Esophagus (tissue), 2 donors: ENCODE measurements around the gene FASTK. TPM values are rescaled to one million over a fixed set of nuclear protein-coding genes. Genes with fewer than 3 reads are reported as not detected.

Experiments
- H3K27ac ChIP-seq, 2 donors: one replicate each; pipeline ENCODE4 v1.5.1; 2013; ENCODE audit warnings: low read depth in 2 of 2, mild to moderate bottlenecking in 2 of 2, inconsistent platforms in 1 of 2, low read length in 1 of 2, moderate library complexity in 1 of 2
- H3K27me3 ChIP-seq, 2 donors: one replicate each; pipeline ENCODE4 v1.6.1; 2013; ENCODE audit warnings: low read length in 2 of 2, control low read depth in 1 of 2, mild to moderate bottlenecking in 1 of 2; ENCODE audit not compliant: insufficient read depth in 2 of 2, control insufficient read depth in 1 of 2
- H3K36me3 ChIP-seq, 2 donors: one replicate each; pipeline ENCODE4 v1.6.1; 2013; ENCODE audit warnings: low read length in 1 of 2; ENCODE audit not compliant: control insufficient read depth in 2 of 2, insufficient read depth in 2 of 2
- H3K4me1 ChIP-seq, 2 donors: one replicate each; pipeline ENCODE4 v1.6.1; 2013; ENCODE audit warnings: low read length in 1 of 2; ENCODE audit not compliant: control insufficient read depth in 2 of 2, insufficient read depth in 2 of 2
- H3K4me3 ChIP-seq, 2 donors: one replicate each; pipeline ENCODE4 v1.5.1; 2013; ENCODE audit warnings: low read length in 2 of 2, mild to moderate bottlenecking in 2 of 2, low read depth in 1 of 2, moderate library complexity in 1 of 2
- H3K9me3 ChIP-seq, 2 donors: one replicate each; pipeline ENCODE4 v1.6.1; 2013; ENCODE audit warnings: mild to moderate bottlenecking in 2 of 2, low read depth in 1 of 2, low read length in 1 of 2, moderate library complexity in 1 of 2; ENCODE audit not compliant: control insufficient read depth in 2 of 2, insufficient read depth in 1 of 2
- WGBS, 2 donors: extraction: QIAGEN DNeasy Blood & Tissue Kit; methylation state at CpG; one replicate each; pipeline ENCODE4 v1.1.7; 2013; 5-methylcytosine and 5-hydroxymethylcytosine counted together
- polyA plus RNA-seq, 2 donors: library from polyadenylated mRNA; stranded (reverse); fragments of 200-250 nt; gene quantifications; one replicate each; pipeline ENCODE4 v1.2.3, GENCODE V29; 2013
- donor health status: healthy with polysubstance abuse.
- donor health status: Bipolar disorder and iron deficiency.

FASTK gene
- polyA plus RNA-seq, 2 donors, result 80.0 to 144 TPM

GRCh38 chr7:151101621-151102396, 21.2 kb upstream of the FASTK start:
- WGBS, 2 donors, result 83 to 86% methylated on average over 24 of the region's 24 CpGs
- peaks cover 0 to 2% of the 10 kb centered on the region in 2 donors for H3K4me1 ChIP-seq
- peaks cover 0 to 2% of the 10 kb centered on the region in 2 donors for H3K36me3 ChIP-seq
- H3K9me3 ChIP-seq, result no peaks in the 10 kb centered on the region
- no peak overlapping the region for H3K4me3 ChIP-seq
- no peak overlapping the region for H3K27ac ChIP-seq
- no peaks in the 10 kb centered on the region for H3K27me3 ChIP-seq

GRCh38 chr7:151100921-151101320, 20.3 kb upstream of the FASTK start:
- WGBS, 2 donors, result 90 to 91% methylated on average over 10 of the region's 10 CpGs
- Histone ChIP-seq H3K4me1 (peaks cover 2% of the 10 kb centered on the region in 2 donors), H3K27ac (no peak overlapping the region), H3K4me3 (no peak overlapping the region), H3K27me3 (no peaks in the 10 kb centered on the region), H3K36me3 (peaks cover 0 to 2% of the 10 kb centered on the region in 2 donors), H3K9me3 (no peaks in the 10 kb centered on the region)

GRCh38 chr7:151099486-151100211, 19.0 kb upstream of the FASTK start:
- WGBS, 2 donors, result 71 to 76% methylated on average over 20 of the region's 20 CpGs
- no peaks in the 10 kb centered on the region for H3K9me3 ChIP-seq
- no peak overlapping the region for H3K4me3 ChIP-seq
- peaks cover 0 to 2% of the 10 kb centered on the region in 2 donors for H3K36me3 ChIP-seq
- peaks cover 2 to 5% of the 10 kb centered on the region in 2 donors for H3K4me1 ChIP-seq
- H3K27me3 ChIP-seq, result no peaks in the 10 kb centered on the region
- no peak overlapping the region for H3K27ac ChIP-seq

GRCh38 chr7:151095828-151096475, 15.3 kb upstream of the FASTK start:
- peaks cover 4 to 5% of the 10 kb centered on the region in 2 donors for H3K4me1 ChIP-seq
- no peak overlapping the region for H3K4me3 ChIP-seq
- no peaks in the 10 kb centered on the region for H3K27me3 ChIP-seq
- no peaks in the 10 kb centered on the region for H3K36me3 ChIP-seq
- H3K27ac ChIP-seq, result no peak overlapping the region
- H3K9me3 ChIP-seq, result no peaks in the 10 kb centered on the region
- 80 to 82% methylated on average over 17 of the region's 17 CpGs for WGBS, 2 donors

GRCh38 chr7:151095123-151095797, 14.7 kb upstream of the FASTK start:
- no peak overlapping the region for H3K27ac ChIP-seq

GRCh38 chr7:151094675-151095074, 14.1 kb upstream of the FASTK start:
- Histone ChIP-seq H3K9me3 (no peaks in the 10 kb centered on the region), H3K27me3 (no peaks in the 10 kb centered on the region), H3K4me3 (no peak overlapping the region), H3K27ac (no peak overlapping the region), H3K4me1 (peaks cover 5% of the 10 kb centered on the region in 2 donors), H3K36me3 (no peaks in the 10 kb centered on the region)
- WGBS, 2 donors, result 87 to 89% methylated on average over 5 of the region's 5 CpGs

More at GRCh38 chr7:151095123-151095797, 14.7 kb upstream of the FASTK start:
- WGBS, 2 donors, result 57 to 58% methylated on average over 10 of the region's 10 CpGs
- H3K27me3 ChIP-seq, result no peaks in the 10 kb centered on the region
- H3K36me3 ChIP-seq, result no peaks in the 10 kb centered on the region
- H3K9me3 ChIP-seq, result no peaks in the 10 kb centered on the region
- peaks cover 5% of the 10 kb centered on the region in 2 donors for H3K4me1 ChIP-seq
- no peak overlapping the region for H3K4me3 ChIP-seq

GRCh38 chr7:151093748-151094147, 13.1 kb upstream of the FASTK start:
- Histone ChIP-seq H3K9me3 (no peaks in the 10 kb centered on the region), H3K27me3 (no peaks in the 10 kb centered on the region), H3K4me1 (peaks cover 5 to 12% of the 10 kb centered on the region in 2 donors), H3K27ac (no peak overlapping the region), H3K36me3 (no peaks in the 10 kb centered on the region), H3K4me3 (no peak overlapping the region)
- 93 to 94% methylated on average over 6 of the region's 6 CpGs for WGBS, 2 donors

GRCh38 chr7:151091988-151092387, 11.4 kb upstream of the FASTK start:
- H3K36me3 ChIP-seq, result no peaks in the 10 kb centered on the region
- no peak overlapping the region for H3K4me3 ChIP-seq
- H3K27me3 ChIP-seq, result no peaks in the 10 kb centered on the region
- 86 to 88% methylated on average over 14 of the region's 14 CpGs for WGBS, 2 donors
- no peaks in the 10 kb centered on the region for H3K9me3 ChIP-seq
- H3K4me1 ChIP-seq, result peaks cover 10 to 18% of the 10 kb centered on the region in 2 donors
- no peak overlapping the region for H3K27ac ChIP-seq

- peaks cover 10 to 18% of the 10 kb centered on the region in 2 donors for H3K4me1 ChIP-seq
- WGBS, 2 donors, result 53 to 60% methylated on average over 6 of the region's 6 CpGs
These were observed 10.8 kb upstream of the FASTK start for GRCh38 chr7:151091431-151091830.

More at GRCh38 chr7:151091431-151091830, 10.8 kb upstream of the FASTK start:
- H3K27me3 ChIP-seq, result no peaks in the 10 kb centered on the region
- H3K27ac ChIP-seq, result no peak overlapping the region
- H3K36me3 ChIP-seq, result no peaks in the 10 kb centered on the region
- H3K9me3 ChIP-seq, result no peaks in the 10 kb centered on the region
- H3K4me3 ChIP-seq, result no peak overlapping the region
